ENCODE measurements around the gene TMEM81. TPM values are rescaled to one million over a fixed set of nuclear protein-coding genes. Genes with fewer than 3 reads are reported as not detected.

The TMEM81 gene
- total and polyA plus RNA-seq, 9 donors = 0.92 to 4.2 (median 2.2) TPM

- no peak for DNase-seq
- Histone ChIP-seq H3K27me3 (no peaks in the 10 kb centered on the region), H3K9me3 (no peaks in the 10 kb centered on the region), H3K4me1 (ENCODE audit: insufficient read depth) (no peaks in the 10 kb centered on the region), H3K27ac (no peak overlapping the region), H3K4me3 (no peak overlapping the region), H3K36me3 (no peaks in the 10 kb centered on the region)
- intact Hi-C loops (cut with DNase I) = no loop called here
- WGBS, 3 donors = 76 to 83% (median 79%) methylated on average over 7 of the region's 7 CpGs
- TF ChIP-seq CTCF (IDR thresholded peaks at IDR 0.05) (no peak), POLR2A (IDR thresholded peaks at IDR 0.05) (no peak), EP300 (IDR thresholded peaks at IDR 0.05) (no peak)
These were observed 6.9 kb downstream of the TMEM81 start for GRCh38 chr1:205077158-205077933.

GRCh38 chr1:205076245-205076761, 8.0 kb downstream of the TMEM81 start:
- no peaks in the 10 kb centered on the region for H3K27me3 ChIP-seq
- no peaks in the 10 kb centered on the region for H3K9me3 ChIP-seq
- no peak overlapping the region for H3K4me3 ChIP-seq
- no peaks in the 10 kb centered on the region for H3K4me1 ChIP-seq (ENCODE audit: insufficient read depth)
- no peak for DNase-seq
- intact Hi-C loops (cut with DNase I) = no loop called here
- no peaks in the 10 kb centered on the region for H3K36me3 ChIP-seq
- no peak overlapping the region for H3K27ac ChIP-seq
- WGBS, 3 donors = 57 to 70% (median 63%) methylated on average over 4 of the region's 4 CpGs
- no peak for TF ChIP-seq POLR2A (IDR thresholded peaks at IDR 0.05)
- no peak for TF ChIP-seq EP300 (IDR thresholded peaks at IDR 0.05)
- TF ChIP-seq CTCF (IDR thresholded peaks at IDR 0.05) = no peak

- no peaks in the 10 kb centered on the region for H3K27me3 ChIP-seq
- no peak overlapping the region for H3K27ac ChIP-seq
- H3K9me3 ChIP-seq = no peaks in the 10 kb centered on the region
- no peak for DNase-seq
- intact Hi-C loops (cut with DNase I) = no loop called here
- TF ChIP-seq CTCF (IDR thresholded peaks at IDR 0.05) = no peak
- no peak for TF ChIP-seq POLR2A (IDR thresholded peaks at IDR 0.05)
- H3K36me3 ChIP-seq = no peaks in the 10 kb centered on the region
- WGBS, 3 donors = 38 to 40% (median 40%) methylated on average over 7 of the region's 7 CpGs
- H3K4me1 ChIP-seq (ENCODE audit: insufficient read depth) = no peaks in the 10 kb centered on the region
- H3K4me3 ChIP-seq = no peak overlapping the region
These were observed 8.6 kb downstream of the TMEM81 start for GRCh38 chr1:205075642-205076155.

- intact Hi-C loops (cut with DNase I) = no loop called here
- H3K27me3 ChIP-seq = no peaks in the 10 kb centered on the region
- DNase-seq = no peak
- no peak overlapping the region for H3K27ac ChIP-seq
- no peak overlapping the region for H3K4me3 ChIP-seq
- TF ChIP-seq POLR2A (IDR thresholded peaks at IDR 0.05) (no peak), CTCF (IDR thresholded peaks at IDR 0.05) (no peak), EP300 (IDR thresholded peaks at IDR 0.05) (no peak)
- H3K36me3 ChIP-seq = no peaks in the 10 kb centered on the region
- no peaks in the 10 kb centered on the region for H3K9me3 ChIP-seq
- H3K4me1 ChIP-seq (ENCODE audit: insufficient read depth) = no peaks in the 10 kb centered on the region
- WGBS, 3 donors = 87 to 89% (median 87%) methylated on average over 7 of the region's 7 CpGs
These were observed 9.7 kb downstream of the TMEM81 start for GRCh38 chr1:205074513-205074912.
